A549 (cell line): ENCODE data around the gene RTKN2. TPM values are rescaled to one million over a fixed set of nuclear protein-coding genes. Genes with fewer than 3 reads are reported as not detected.

Experiments
- ATAC-seq, 2 experiments: fragments of 200-7000 bp in 1 of 2; fragments of >200 bp in 1 of 2; cut with Nextera tagmentation in 1 of 2; cut with Tn5 transposase in 1 of 2; 3 replicates each; pipeline versions ENCODE4 v1.8.0 to v1.9.1; 2018 to 2020; ENCODE audit warnings: mild to moderate bottlenecking in 1 of 2, moderate library complexity in 1 of 2
- CTCF ChIA-PET: fragments of 300-600 bp; sonication (Branson Sonifier 250); formaldehyde crosslinking; extraction: SDS; loops from one replicate; lab custom pipeline; 2021; ENCODE audit warnings: antibody characterized with exemption, inconsistent platforms; lab: Yijun Ruan, JAX
- POLR2A ChIA-PET: fragments of 350-600 bp; formaldehyde crosslinking; extraction: SDS; loops from one replicate; lab custom pipeline; 2021; ENCODE audit warnings: antibody characterized with exemption, inconsistent platforms; lab: Yijun Ruan, JAX
- DNase-seq, 2 experiments: peaks; one replicate each; pipeline versions ENCODE4 v3.0.0 to v3.0.0-alpha.2; 2011 to 2016; ENCODE audit warnings: low read depth in 1 of 2, low spot score in 1 of 2
- FAIRE-seq: peaks from 2 replicates; lab custom pipeline; 2011; peaks lifted over from hg19 to GRCh38; lab: Jason Lieb, UNC
- H3K27ac ChIP-seq, 2 experiments: fragments of >200 bp; sonication (Bioruptor Twin); formaldehyde crosslinking; 3 replicates each; pipeline ENCODE4 v1.5.1; 2016 to 2017
- H3K4me1 ChIP-seq: fragments of >200 bp; sonication (Bioruptor Twin); formaldehyde crosslinking; 3 replicates; pipeline ENCODE4 v1.6.1; 2016
- H3K4me2 ChIP-seq: fragments of >200 bp; sonication (Bioruptor Twin); formaldehyde crosslinking; 3 replicates; pipeline ENCODE4 v1.6.1; 2016
- H3K4me3 ChIP-seq: fragments of >200 bp; sonication (Bioruptor Twin); formaldehyde crosslinking; 3 replicates; pipeline ENCODE4 v1.5.1; 2016
- H3K9me3 ChIP-seq: fragments of >200 bp; sonication (Bioruptor Twin); formaldehyde crosslinking; 3 replicates; pipeline ENCODE4 v1.6.1; 2016
- CHD2 ChIP-seq: fragments of 150-350 bp; IDR thresholded peaks from 2 replicates; pipeline ENCODE4 v1.6.1; 2014; ENCODE audit warnings: low read length; ENCODE audit not compliant: partially characterized antibody
- CHD4 ChIP-seq: fragments of 200-600 bp; sonication (generic); IDR thresholded peaks from 2 replicates; pipeline ENCODE4 v1.6.1; 2016; ENCODE audit warnings: antibody characterized with exemption, mild to moderate bottlenecking, borderline replicate concordance
- E2F6 ChIP-seq: IDR thresholded peaks from 2 replicates; pipeline ENCODE4 v1.6.1; 2012; ENCODE audit warnings: low read depth, borderline replicate concordance
- ESRRA ChIP-seq: fragments of 150-350 bp; IDR thresholded peaks from 2 replicates; pipeline ENCODE4 v1.6.1; 2014; ENCODE audit warnings: mild to moderate bottlenecking, low read length, borderline replicate concordance
- FOXS1 ChIP-seq: fragments of 250-450 bp; sonication (Bioruptor Pico); IDR thresholded peaks from 2 replicates; pipeline ENCODE4 v1.5.0; 2020; ENCODE audit warnings: mild to moderate bottlenecking, moderate library complexity
- HDAC2 ChIP-seq: fragments of 200-600 bp; sonication (generic); IDR thresholded peaks from 2 replicates; pipeline ENCODE4 v1.6.1; 2016
- HEYL ChIP-seq: fragments of 250-450 bp; sonication (Bioruptor Pico); IDR thresholded peaks from 2 replicates; pipeline ENCODE4 v1.8.0; 2021; ENCODE audit warnings: mild to moderate bottlenecking, moderate library complexity
- JUN ChIP-seq, 2 experiments: fragments of >200 bp; sonication (Bioruptor Twin); formaldehyde crosslinking; IDR thresholded peaks; 2 replicates in 1 of 2; 3 replicates in 1 of 2; pipeline ENCODE4 v1.6.1; 2016 to 2017
- KDM1A ChIP-seq: fragments of 200-600 bp; sonication (generic); IDR thresholded peaks from 2 replicates; pipeline ENCODE4 v1.6.1; 2016; ENCODE audit warnings: low read depth, mild to moderate bottlenecking
- KDM5A ChIP-seq: fragments of 200-600 bp; sonication (generic); IDR thresholded peaks from 2 replicates; pipeline ENCODE4 v1.6.1; 2016; ENCODE audit warnings: antibody characterized with exemption, mild to moderate bottlenecking
- MYC ChIP-seq: IDR thresholded peaks from 2 replicates; pipeline ENCODE4 v1.6.1; 2012; ENCODE audit warnings: mild to moderate bottlenecking, inconsistent platforms, low read length, improper control_type of control experiment, borderline replicate concordance
- NPAS2 ChIP-seq: fragments of 250-450 bp; sonication (Bioruptor Pico); IDR thresholded peaks from 2 replicates; pipeline ENCODE4 v1.8.0; 2022; ENCODE audit warnings: mild to moderate bottlenecking, moderate library complexity, borderline replicate concordance
- NR3C1 ChIP-seq: fragments of >200 bp; sonication (Bioruptor Twin); formaldehyde crosslinking; IDR thresholded peaks from 3 replicates; pipeline ENCODE4 v1.6.1; 2017
- RAD21 ChIP-seq, 2 experiments: fragments of >200 bp in 1 of 2; sonication (Bioruptor Twin) in 1 of 2; formaldehyde crosslinking in 1 of 2; IDR thresholded peaks in 1 of 2; conservative IDR thresholded peaks in 1 of 2; 2 replicates in 1 of 2; 3 replicates in 1 of 2; pipeline ENCODE4 v1.6.1; 2012 to 2018; ENCODE audit warnings: inconsistent platforms in 1 of 2
- REST ChIP-seq: fragments of 200-600 bp; sonication (generic); IDR thresholded peaks from 2 replicates; pipeline ENCODE4 v1.6.1; 2016; ENCODE audit warnings: antibody characterized with exemption, mild to moderate bottlenecking, moderate library complexity
- TFCP2L1 ChIP-seq: fragments of 250-450 bp; sonication (Bioruptor Pico); IDR thresholded peaks from 2 replicates; pipeline ENCODE4 v1.5.0; 2021; ENCODE audit warnings: mild to moderate bottlenecking
- USF2 ChIP-seq: fragments of 450-650 bp; IDR thresholded peaks from 2 replicates; pipeline ENCODE4 v1.6.1; 2014; ENCODE audit warnings: antibody characterized with exemption
- ZC3H11A ChIP-seq: fragments of 450-650 bp; IDR thresholded peaks from 2 replicates; pipeline ENCODE4 v1.6.1; 2014; ENCODE audit warnings: antibody characterized with exemption, mild to moderate bottlenecking
- ZNF302 ChIP-seq: fragments of 250-450 bp; sonication (Bioruptor Pico); IDR thresholded peaks from 2 replicates; pipeline ENCODE4 v1.9.0; 2021; ENCODE audit warnings: inconsistent platforms, mild to moderate bottlenecking, moderate library complexity
- ZSCAN20 ChIP-seq: fragments of 250-450 bp; sonication (Bioruptor Pico); IDR thresholded peaks from 2 replicates; pipeline ENCODE4 v1.8.0; 2022; ENCODE audit warnings: mild to moderate bottlenecking, moderate library complexity
- WGBS: methylation state at CpG from one replicate; pipeline ENCODE4 v1.1.6; 2017; ENCODE audit errors: missing lambda C conversion rate; 5-methylcytosine and 5-hydroxymethylcytosine counted together
- polyA plus RNA-seq, 4 experiments: library from polyadenylated mRNA; depleted of rRNA in 3 of 4; stranded (reverse); fragments of >200 nt; fragmentation: RNase III in 1 of 4; extraction: RNeasy Plus Mini Kit Qiagen cat#74134 plus additional on column Dnase treatment in 1 of 4; gene quantifications; 2 replicates in 3 of 4; 3 replicates in 1 of 4; pipeline ENCODE4 v1.2.3, GENCODE V29; 2011 to 2017
- TF ChIP-seq, protein P1 (sequence below): fragments of >200 bp; sonication (Bioruptor Twin); formaldehyde crosslinking; IDR thresholded peaks from 3 replicates; pipeline ENCODE4 v1.6.1; 2016
- TF ChIP-seq, protein P2 (sequence below): fragments of 250-450 bp; sonication (Bioruptor Pico); IDR thresholded peaks from 2 replicates; pipeline ENCODE4 v1.5.0; 2020; ENCODE audit warnings: low read depth, mild to moderate bottlenecking, moderate library complexity
- TF ChIP-seq, protein P3 (sequence below): fragments of 250-450 bp; sonication (Bioruptor Pico); IDR thresholded peaks from 2 replicates; pipeline ENCODE4 v1.5.0; 2021; ENCODE audit warnings: mild to moderate bottlenecking, moderate library complexity, borderline replicate concordance

Gene RTKN2
- polyA plus RNA-seq, 2 of the 4 experiments (the other 2 are of a cell fraction): 1.8 to 2.4 TPM

DNA sequence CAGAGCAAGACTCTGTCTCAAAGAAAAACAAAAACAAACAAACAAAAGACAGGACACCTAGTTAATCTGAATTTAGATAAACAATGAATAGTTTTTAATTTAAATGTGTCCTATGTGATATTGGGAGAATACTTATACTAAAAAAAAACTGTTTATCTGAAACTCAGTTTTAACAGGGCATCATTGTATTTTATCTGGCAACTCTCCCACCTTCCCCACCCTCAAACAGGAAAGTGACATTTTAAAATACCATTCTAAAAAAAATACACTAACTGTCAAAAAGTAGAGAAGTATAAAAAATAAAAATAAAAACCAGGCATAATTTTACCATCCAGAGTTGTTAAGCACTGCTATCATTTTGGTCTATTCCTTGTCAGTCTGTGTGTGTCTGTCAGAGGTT lies 119.0 kb downstream of the RTKN2 start:
- H3K4me1 ChIP-seq: no peaks in the 10 kb centered on the region
- ATAC-seq: no peak

DNA sequence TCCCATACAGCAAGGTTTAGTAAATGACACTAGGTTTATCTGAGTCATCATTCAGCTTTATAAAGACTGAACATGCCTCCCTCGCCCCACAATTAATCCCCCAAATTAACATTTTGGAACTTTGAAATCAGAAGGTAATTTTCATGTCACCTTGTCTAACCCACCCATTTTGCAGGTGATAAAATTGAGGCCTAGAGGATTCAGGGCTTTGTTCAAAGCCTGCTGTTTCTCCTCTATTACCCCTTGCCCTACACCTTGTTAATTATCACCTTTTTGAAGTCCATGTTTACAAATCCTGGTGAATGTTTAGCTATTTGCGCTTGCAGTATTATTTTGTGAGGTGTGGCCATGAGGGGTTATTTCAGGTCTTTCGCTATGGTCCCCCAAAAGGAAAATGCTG lies 120.5 kb downstream of the RTKN2 start:
- 78% methylated on average over 3 of the region's 3 CpGs for WGBS

More for the DNA sequence above, 119.0 kb downstream of the RTKN2 start:
- ChIA-PET POLR2A (no interaction called here), CTCF (no interaction called here)
- no peak overlapping the region for H3K4me3 ChIP-seq
- FAIRE-seq: no peak
- no peaks in the 10 kb centered on the region for H3K9me3 ChIP-seq
- no peak for TF ChIP-seq ZSCAN20 (CRISPR knock-in tag)
- no peak for TF ChIP-seq KDM5A
- TF ChIP-seq, protein P1, sequence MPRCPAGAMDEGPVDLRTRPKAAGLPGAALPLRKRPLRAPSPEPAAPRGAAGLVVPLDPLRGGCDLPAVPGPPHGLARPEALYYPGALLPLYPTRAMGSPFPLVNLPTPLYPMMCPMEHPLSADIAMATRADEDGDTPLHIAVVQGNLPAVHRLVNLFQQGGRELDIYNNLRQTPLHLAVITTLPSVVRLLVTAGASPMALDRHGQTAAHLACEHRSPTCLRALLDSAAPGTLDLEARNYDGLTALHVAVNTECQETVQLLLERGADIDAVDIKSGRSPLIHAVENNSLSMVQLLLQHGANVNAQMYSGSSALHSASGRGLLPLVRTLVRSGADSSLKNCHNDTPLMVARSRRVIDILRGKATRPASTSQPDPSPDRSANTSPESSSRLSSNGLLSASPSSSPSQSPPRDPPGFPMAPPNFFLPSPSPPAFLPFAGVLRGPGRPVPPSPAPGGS: no peak
- no peak for TF ChIP-seq FOXS1
- TF ChIP-seq CHD4: no peak
- no peak for TF ChIP-seq REST
- TF ChIP-seq ESRRA: no peak
- TF ChIP-seq JUN (IDR thresholded peaks at IDR 0.05): no peak
- TF ChIP-seq ZC3H11A: no peak
- TF ChIP-seq NR3C1: no peak
- DNase-seq: no peak
- no peak overlapping the region for H3K4me2 ChIP-seq
- H3K27ac ChIP-seq: no peak overlapping the region

DNA sequence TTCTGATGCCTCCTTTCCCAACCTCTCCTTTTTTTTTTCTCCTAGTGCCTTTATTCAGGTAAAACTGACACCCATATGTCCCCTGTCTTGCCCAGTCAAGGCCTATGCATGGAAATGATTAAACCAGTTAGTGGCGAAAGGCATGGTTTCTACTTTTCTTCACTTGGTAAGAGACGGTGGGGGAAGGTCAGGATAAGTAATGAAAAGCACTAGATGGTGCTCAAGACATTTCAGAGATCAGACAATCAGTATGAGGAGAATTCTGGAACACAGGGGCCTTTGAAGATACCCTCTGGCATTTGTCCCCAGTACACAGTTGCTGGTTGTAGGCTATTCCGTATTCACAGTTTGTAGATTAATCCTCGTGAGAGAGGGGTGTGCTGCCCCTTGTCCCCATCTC lies 121.2 kb downstream of the RTKN2 start:
- no peak overlapping the region for H3K4me2 ChIP-seq
- CTCF ChIA-PET: interaction anchor here (0.7 to 0.8 kb wide), 2 partner anchors 45 to 63 kb away, joined by 3 read pairs; no protein-coding TSS in a partner anchor
- no peak for FAIRE-seq
- no peak overlapping the region for H3K27ac ChIP-seq
- DNase-seq: no peak
- H3K4me3 ChIP-seq: no peak overlapping the region
- 82% methylated on average over 4 of the region's 4 CpGs for WGBS
- peaks cover 13% of the 10 kb centered on the region; the same call in 2 of the 3 replicates for H3K9me3 ChIP-seq
- ATAC-seq: no peak
- POLR2A ChIA-PET: no interaction called here
- H3K4me1 ChIP-seq: no peaks in the 10 kb centered on the region
- no peak for TF ChIP-seq USF2
- no peak for TF ChIP-seq E2F6
- no peak for TF ChIP-seq CHD2
- TF ChIP-seq TFCP2L1: no peak
- no peak for TF ChIP-seq ZNF302 (CRISPR knock-in tag)
- no peak for TF ChIP-seq KDM5A
- TF ChIP-seq HEYL (CRISPR knock-in tag): no peak
- TF ChIP-seq, protein P1: no peak
- TF ChIP-seq, protein P2, sequence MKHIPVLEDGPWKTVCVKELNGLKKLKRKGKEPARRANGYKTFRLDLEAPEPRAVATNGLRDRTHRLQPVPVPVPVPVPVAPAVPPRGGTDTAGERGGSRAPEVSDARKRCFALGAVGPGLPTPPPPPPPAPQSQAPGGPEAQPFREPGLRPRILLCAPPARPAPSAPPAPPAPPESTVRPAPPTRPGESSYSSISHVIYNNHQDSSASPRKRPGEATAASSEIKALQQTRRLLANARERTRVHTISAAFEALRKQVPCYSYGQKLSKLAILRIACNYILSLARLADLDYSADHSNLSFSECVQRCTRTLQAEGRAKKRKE: no peak
- no peak for TF ChIP-seq RAD21 (conservative IDR thresholded peaks at IDR 0.05 in 1 of 2, IDR thresholded peaks at IDR 0.05 in 1 of 2)
- TF ChIP-seq HDAC2: no peak
- no peak for TF ChIP-seq MYC
- TF ChIP-seq NPAS2 (CRISPR knock-in tag): no peak

More for the DNA sequence above, 120.5 kb downstream of the RTKN2 start:
- ChIA-PET POLR2A (no interaction called here), CTCF (interaction anchor here (0.8 kb wide), 1 partner anchor 62 kb away, joined by 3 read pairs; no protein-coding TSS in a partner anchor)
- FAIRE-seq: no peak
- no peak for ATAC-seq
- Histone ChIP-seq H3K4me3 (no peak overlapping the region), H3K4me2 (no peak overlapping the region), H3K27ac (no peak overlapping the region), H3K4me1 (no peaks in the 10 kb centered on the region), H3K9me3 (peaks cover 6% of the 10 kb centered on the region; the same call in 2 of the 3 replicates)
- TF ChIP-seq, protein P3, sequence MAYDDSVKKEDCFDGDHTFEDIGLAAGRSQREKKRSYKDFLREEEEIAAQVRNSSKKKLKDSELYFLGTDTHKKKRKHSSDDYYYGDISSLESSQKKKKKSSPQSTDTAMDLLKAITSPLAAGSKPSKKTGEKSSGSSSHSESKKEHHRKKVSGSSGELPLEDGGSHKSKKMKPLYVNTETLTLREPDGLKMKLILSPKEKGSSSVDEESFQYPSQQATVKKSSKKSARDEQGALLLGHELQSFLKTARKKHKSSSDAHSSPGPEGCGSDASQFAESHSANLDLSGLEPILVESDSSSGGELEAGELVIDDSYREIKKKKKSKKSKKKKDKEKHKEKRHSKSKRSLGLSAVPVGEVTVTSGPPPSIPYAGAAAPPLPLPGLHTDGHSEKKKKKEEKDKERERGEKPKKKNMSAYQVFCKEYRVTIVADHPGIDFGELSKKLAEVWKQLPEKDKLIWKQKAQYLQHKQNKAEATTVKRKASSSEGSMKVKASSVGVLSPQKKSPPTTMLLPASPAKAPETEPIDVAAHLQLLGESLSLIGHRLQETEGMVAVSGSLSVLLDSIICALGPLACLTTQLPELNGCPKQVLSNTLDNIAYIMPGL (CRISPR knock-in tag): no peak
- TF ChIP-seq KDM1A: 0 out of 2 replicates have a peak, but pooled peaks have one; percentile 23
- no peak for TF ChIP-seq ZC3H11A
- DNase-seq: no peak
